H1 (cell line): ENCODE data around the gene CXCL17. TPM values are rescaled to one million over a fixed set of nuclear protein-coding genes. Genes with fewer than 3 reads are reported as not detected.

Source experiments
- BCL11A ChIP-seq, 2 experiments: IDR thresholded peaks; one replicate each; pipeline ENCODE4 v1.6.1; 2011; ENCODE audit warnings: low read depth in 2 of 2, low read length in 2 of 2, mild to moderate bottlenecking in 2 of 2
- CBX8 ChIP-seq: fragments of 300-800, 300-1000 bp; sonication (generic); IDR thresholded peaks from 2 replicates; pipeline ENCODE4 v1.7.1; 2016; ENCODE audit warnings: low read depth, low read length, borderline replicate concordance
- CTBP2 ChIP-seq: IDR thresholded peaks from 2 replicates; pipeline ENCODE4 v1.7.0; 2011; ENCODE audit warnings: borderline replicate concordance, mild to moderate bottlenecking, moderate library complexity, mixed read lengths, low read length; ENCODE audit not compliant: insufficient read depth, insufficient read length
- FOSL1 ChIP-seq: IDR thresholded peaks from 2 replicates; pipeline ENCODE4 v1.6.1; 2011; ENCODE audit warnings: mild to moderate bottlenecking, low read depth, low read length, moderate library complexity; ENCODE audit not compliant: insufficient read depth
- GABPA ChIP-seq: IDR thresholded peaks from 2 replicates; pipeline ENCODE4 v1.6.1; 2011; ENCODE audit warnings: mild to moderate bottlenecking, low read length, moderate library complexity, borderline replicate concordance; ENCODE audit not compliant: insufficient read depth
- GTF2F1 ChIP-seq: IDR thresholded peaks from 2 replicates; pipeline ENCODE4 v1.6.1; 2012; ENCODE audit warnings: low read depth, low read length, improper control_type of control experiment, borderline replicate concordance
- KDM1A ChIP-seq: fragments of 200-600, 300-600 bp; sonication (generic); IDR thresholded peaks from 2 replicates; pipeline ENCODE4 v1.7.1; 2016; ENCODE audit warnings: mild to moderate bottlenecking, low read length, borderline replicate concordance
- KDM5A ChIP-seq: fragments of 200-600 bp; IDR thresholded peaks from 2 replicates; pipeline ENCODE4 v1.7.1; 2012; ENCODE audit warnings: mild to moderate bottlenecking, low read length, inconsistent platforms, mixed read lengths
- MAFK ChIP-seq: IDR thresholded peaks from 2 replicates; pipeline ENCODE4 v1.6.1; 2012; ENCODE audit warnings: low read depth, mild to moderate bottlenecking, improper control_type of control experiment, low read length
- NRF1 ChIP-seq: IDR thresholded peaks from 2 replicates; pipeline ENCODE4 v1.6.1; 2011; ENCODE audit warnings: mild to moderate bottlenecking, low read depth, low read length, improper control_type of control experiment
- POLR2A ChIP-seq, 2 experiments: IDR thresholded peaks; 1 replicate in 1 of 2; 2 replicates in 1 of 2; pipeline ENCODE4 v1.6.1; 2011; ENCODE audit warnings: low read depth in 2 of 2, low read length in 2 of 2, mild to moderate bottlenecking in 2 of 2; ENCODE audit errors: control extremely low read depth in 1 of 2
- POLR2AphosphoS5 ChIP-seq: IDR thresholded peaks from 2 replicates; pipeline ENCODE4 v1.6.1; 2011; ENCODE audit warnings: low read depth, low read length
- POU5F1 ChIP-seq: IDR thresholded peaks from 2 replicates; pipeline ENCODE4 v1.6.1; 2011; ENCODE audit warnings: low read depth, mild to moderate bottlenecking, low read length, moderate library complexity
- RXRA ChIP-seq: IDR thresholded peaks from 2 replicates; pipeline ENCODE4 v1.6.1; 2011; ENCODE audit warnings: low read depth, mild to moderate bottlenecking, low read length, moderate library complexity; ENCODE audit not compliant: insufficient read depth
- SAP30 ChIP-seq: fragments of 300-600 bp; sonication (generic); IDR thresholded peaks from 2 replicates; pipeline ENCODE4 v1.7.1; 2012; ENCODE audit warnings: low read length, moderate library complexity, mild to moderate bottlenecking, inconsistent platforms; ENCODE audit not compliant: insufficient read depth, insufficient replicate concordance
- SIRT6 ChIP-seq: IDR thresholded peaks from one replicate; pipeline ENCODE4 v1.7.1; 2012; ENCODE audit warnings: low read length, inconsistent platforms
- SP2 ChIP-seq: IDR thresholded peaks from 2 replicates; pipeline ENCODE4 v1.6.1; 2012; ENCODE audit warnings: mild to moderate bottlenecking, low read length, inconsistent platforms
- SP4 ChIP-seq: IDR thresholded peaks from 2 replicates; pipeline ENCODE4 v1.6.1; 2012; ENCODE audit warnings: low read length, inconsistent platforms
- SRF ChIP-seq: IDR thresholded peaks from 2 replicates; pipeline ENCODE4 v1.6.1; 2011; ENCODE audit warnings: mild to moderate bottlenecking, low read depth, low read length, moderate library complexity
- TAF1 ChIP-seq: IDR thresholded peaks from 2 replicates; pipeline ENCODE4 v1.6.1; 2011; ENCODE audit warnings: mild to moderate bottlenecking, low read depth, low read length
- TBP ChIP-seq: IDR thresholded peaks from 2 replicates; pipeline ENCODE4 v1.6.1; 2011; ENCODE audit warnings: low read depth, low read length, improper control_type of control experiment
- TEAD4 ChIP-seq: IDR thresholded peaks from 2 replicates; pipeline ENCODE4 v1.6.1; 2012; ENCODE audit warnings: low read depth, low read length, inconsistent platforms, mixed read lengths
- polyA plus RNA-seq, 7 experiments: library from polyadenylated mRNA; depleted of rRNA in 3 of 7; stranded (reverse) in 5 of 7; unstranded in 2 of 7; fragments of >200 nt in 5 of 7; fragments of 200-250 nt in 2 of 7; gene quantifications; 1 replicate in 5 of 7; 2 replicates in 1 of 7; 4 replicates in 1 of 7; pipeline versions ENCODE4 v1.2.1 to v1.2.3, GENCODE V29; 2011 to 2013; ENCODE audit warnings: missing spikeins in 2 of 7, mixed read lengths in 2 of 7
- total RNA-seq: library from RNA; stranded (reverse); fragmentation: NEBNext Ultra II Directional; extraction: Animal tissue kit (Norgen Biotek cat#: 25700); gene quantifications from 2 replicates; pipeline ENCODE4 v1.2.1, GENCODE V29; 2021
- TF ChIP-seq, protein P1 (sequence below): IDR thresholded peaks from 2 replicates; pipeline ENCODE4 v1.6.1; 2012; ENCODE audit warnings: inconsistent platforms
- TF ChIP-seq, protein P2 (sequence below): IDR thresholded peaks from 2 replicates; pipeline ENCODE4 v1.6.1; 2011; ENCODE audit warnings: low read depth, mild to moderate bottlenecking, low read length; ENCODE audit not compliant: insufficient read depth

The CXCL17 gene
- total and polyA plus RNA-seq, 2 of the 8 experiments (the other 6 are each of a cell fraction or from before 2014, with no cell fraction given): not detected

DNA sequence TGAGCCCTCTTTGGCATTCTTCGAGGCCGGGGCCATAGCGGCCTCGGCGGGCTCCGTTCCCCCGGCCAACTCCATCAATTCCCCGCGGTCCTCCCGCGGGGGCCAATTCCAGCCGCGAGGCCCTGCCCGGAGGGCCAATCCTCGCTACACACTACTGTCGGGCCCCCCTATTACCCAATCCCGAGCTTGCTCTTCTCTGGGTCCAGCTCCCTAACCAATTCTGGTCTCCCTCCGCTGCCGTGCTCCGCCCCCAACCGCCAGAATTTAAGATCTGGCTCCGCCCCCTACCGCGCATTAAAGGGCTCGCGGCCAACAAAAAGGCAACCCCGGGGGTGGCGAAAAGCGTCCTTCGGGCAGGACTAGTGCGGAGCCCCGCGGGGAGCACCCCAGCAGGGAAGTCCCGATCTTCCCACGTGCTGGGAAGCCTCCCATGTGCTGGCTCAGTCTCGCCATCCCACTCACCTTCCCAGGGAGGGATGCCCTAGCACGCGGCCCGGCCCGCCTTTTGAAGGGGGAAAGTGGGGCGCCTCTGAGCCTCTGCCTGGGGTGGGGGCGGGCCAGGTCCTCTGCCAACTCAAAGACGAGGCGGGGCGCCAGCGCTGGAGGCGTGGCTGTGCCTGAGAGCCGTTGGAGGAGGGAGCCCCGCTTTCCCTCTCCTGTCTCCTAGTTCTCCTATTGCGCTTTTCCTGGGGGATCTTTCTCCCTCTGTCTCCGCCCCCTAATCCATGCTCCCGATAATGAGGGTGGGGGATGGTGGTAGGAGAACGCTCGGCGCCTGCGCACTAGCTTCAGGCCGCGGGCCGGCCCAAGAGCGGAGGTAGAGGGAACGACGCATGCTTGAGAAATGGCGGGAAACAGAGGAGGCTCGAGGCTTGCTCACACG is 19.0 kb downstream of the CXCL17 start (continued):
- TF ChIP-seq FOSL1 (no peak), BCL11A (IDR thresholded peaks at IDR 0.05; ENCODE audit: low read depth in 2 of 2, low read length in 2 of 2) (no peak), SP2 (no peak), SAP30 (no peak), POLR2AphosphoS5 (0 out of 2 replicates have a peak, but pooled peaks have one; percentile 40), POU5F1 (no peak), NRF1 (peak; percentile 48), GABPA (no peak), GTF2F1 (no peak), POLR2A (IDR thresholded peaks at IDR 0.05; ENCODE audit: control extremely low read depth in 1 of 2, low read depth in 2 of 2, low read length in 2 of 2) (peak in 1 of 2 experiments; percentile 69; a peak in 1 of 3 replicates), TEAD4 (no peak), SP4 (no peak; the same call in 1 of the 2 replicates), TBP (peak; percentile 91), KDM5A (no peak), CTBP2 (no peak), TAF1 (peak; percentile 73; the same call in 1 of the 2 replicates), MAFK (no peak), CBX8 (no peak), SRF (no peak), RXRA (no peak), KDM1A (no peak), SIRT6 (no peak)
- TF ChIP-seq, protein P1, sequence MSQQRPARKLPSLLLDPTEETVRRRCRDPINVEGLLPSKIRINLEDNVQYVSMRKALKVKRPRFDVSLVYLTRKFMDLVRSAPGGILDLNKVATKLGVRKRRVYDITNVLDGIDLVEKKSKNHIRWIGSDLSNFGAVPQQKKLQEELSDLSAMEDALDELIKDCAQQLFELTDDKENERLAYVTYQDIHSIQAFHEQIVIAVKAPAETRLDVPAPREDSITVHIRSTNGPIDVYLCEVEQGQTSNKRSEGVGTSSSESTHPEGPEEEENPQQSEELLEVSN: peak; percentile 100
- TF ChIP-seq, protein P2, sequence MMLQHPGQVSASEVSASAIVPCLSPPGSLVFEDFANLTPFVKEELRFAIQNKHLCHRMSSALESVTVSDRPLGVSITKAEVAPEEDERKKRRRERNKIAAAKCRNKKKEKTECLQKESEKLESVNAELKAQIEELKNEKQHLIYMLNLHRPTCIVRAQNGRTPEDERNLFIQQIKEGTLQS: no peak
